ENCODE measurements around the gene PDE9A. TPM values are rescaled to one million over a fixed set of nuclear protein-coding genes. Genes with fewer than 3 reads are reported as not detected.

The PDE9A gene
- total RNA-seq, 1 donor from 2014 or later: 1.4 TPM

DNA sequence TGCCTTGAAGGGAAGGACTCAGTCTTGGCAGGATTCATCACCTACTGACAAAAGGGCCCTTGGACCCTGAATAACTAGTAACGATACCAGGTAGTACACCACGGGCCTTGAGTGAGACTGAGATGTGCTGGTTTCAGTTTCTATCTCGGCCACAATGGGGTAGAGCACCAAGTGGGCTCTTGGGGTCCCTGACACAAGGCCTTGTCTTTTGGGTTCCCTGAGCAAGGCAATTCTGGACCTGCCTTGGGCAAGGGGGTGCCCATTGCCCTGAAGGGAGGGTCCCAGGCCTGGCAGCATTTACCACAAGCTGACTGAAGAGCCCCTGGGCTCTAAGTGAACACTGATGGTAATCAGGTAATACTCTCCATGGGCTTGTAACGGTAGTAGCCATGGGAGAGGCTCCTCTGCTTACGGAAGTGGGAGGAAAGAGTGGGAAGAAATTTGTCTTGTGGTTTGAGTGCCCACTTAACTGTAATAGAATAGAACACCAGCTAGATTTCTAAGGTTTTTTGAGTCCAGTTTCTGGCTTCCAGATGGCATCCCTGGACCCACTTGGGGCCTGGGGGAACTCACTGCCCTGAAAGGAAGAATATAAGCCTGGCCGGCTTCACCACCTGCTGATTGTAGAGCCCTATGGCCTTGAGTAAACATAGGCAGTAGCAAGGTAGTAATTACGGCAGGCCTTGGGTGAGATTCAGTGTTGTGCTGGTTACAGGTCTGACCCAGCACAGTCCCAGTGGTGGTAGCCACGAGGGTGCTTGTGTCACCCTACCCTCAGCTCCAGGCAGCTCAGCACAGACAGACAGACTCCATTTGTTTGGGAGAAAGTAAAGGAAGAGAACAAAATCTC is 167.4 kb downstream of the PDE9A start:
- no peak for DNase-seq (ENCODE audit: low read depth in 2 of 2)

Other genes with a start within 250 kb of the PDE9A start
- gene UBASH3A, start 249.7 kb upstream of the PDE9A start, total RNA-seq: not detected in 2 replicates
- under 0.01 TPM in 1 of 2 replicates, not detected in the other for gene RSPH1, start 157.4 kb upstream of the PDE9A start, total RNA-seq
- gene SLC37A1, start 139.8 kb upstream of the PDE9A start, total RNA-seq: 10.7 and 11.5 TPM in 2 replicates
- gene WDR4, start 225.9 kb downstream of the PDE9A start, total RNA-seq: 8.6 and 11.0 TPM in 2 replicates
- gene NDUFV3, start 239.7 kb downstream of the PDE9A start, total RNA-seq: 33.4 and 40.8 TPM in 2 replicates

Data from dermis microvascular lymphatic vessel endothelial cell (primary cell).